ENCODE results near the gene B9D1.

B9D1 gene

GRCh38 chr17:19332371-19333131, 30.0 kb downstream of the B9D1 start:
- Histone ChIP-seq H3K9me3 (ENCODE audit: insufficient read depth, low read length) (no peaks in the 10 kb centered on the region), H3K9ac (ENCODE audit: low read length) (no peak overlapping the region), H3K4me3 (ENCODE audit: low read length) (no peak overlapping the region), H3K27ac (ENCODE audit: low read length) (no peak overlapping the region), H3K4me2 (ENCODE audit: low read length) (no peak overlapping the region), H3K36me3 (replicated peaks; ENCODE audit: low read depth, low read length) (no peaks in the 10 kb centered on the region), H3K4me1 (ENCODE audit: low read length) (peaks cover 6% of the 10 kb centered on the region), H3K27me3 (ENCODE audit: low read depth, low read length) (no peaks in the 10 kb centered on the region), H3K79me2 (ENCODE audit: low read length) (no peaks in the 10 kb centered on the region), H2AFZ (ENCODE audit: low read depth, low read length) (no peak overlapping the region), H4K20me1 (ENCODE audit: insufficient read depth, low read length) (no peaks in the 10 kb centered on the region)
- TF ChIP-seq CTCF (IDR thresholded peaks at IDR 0.05; ENCODE audit: low read depth, low read length), result no peak
- TF ChIP-seq EZH2phosphoT487 (IDR thresholded peaks at IDR 0.05; ENCODE audit: low read depth), result no peak

GRCh38 chr17:19331543-19332245, 30.8 kb downstream of the B9D1 start:
- H3K9me3 ChIP-seq (ENCODE audit: insufficient read depth, low read length), result no peaks in the 10 kb centered on the region
- no peak overlapping the region for H3K4me2 ChIP-seq (ENCODE audit: low read length)
- no peak overlapping the region for H2AFZ ChIP-seq (ENCODE audit: low read depth, low read length)
- no peaks in the 10 kb centered on the region for H3K36me3 ChIP-seq (replicated peaks; ENCODE audit: low read depth, low read length)
- TF ChIP-seq EZH2phosphoT487 (IDR thresholded peaks at IDR 0.05; ENCODE audit: low read depth), result no peak
- TF ChIP-seq CTCF (IDR thresholded peaks at IDR 0.05; ENCODE audit: low read depth, low read length), result no peak
- H3K4me1 ChIP-seq (ENCODE audit: low read length), result peaks cover 6% of the 10 kb centered on the region
- H3K4me3 ChIP-seq (ENCODE audit: low read length), result no peak overlapping the region
- no peak overlapping the region for H3K9ac ChIP-seq (ENCODE audit: low read length)
- H4K20me1 ChIP-seq (ENCODE audit: insufficient read depth, low read length), result no peaks in the 10 kb centered on the region
- H3K27ac ChIP-seq (ENCODE audit: low read length), result no peak overlapping the region
- no peaks in the 10 kb centered on the region for H3K27me3 ChIP-seq (ENCODE audit: low read depth, low read length)
- no peaks in the 10 kb centered on the region for H3K79me2 ChIP-seq (ENCODE audit: low read length)

GRCh38 chr17:19331134-19331533, 31.4 kb downstream of the B9D1 start:
- TF ChIP-seq EZH2phosphoT487 (IDR thresholded peaks at IDR 0.05; ENCODE audit: low read depth) (no peak), CTCF (IDR thresholded peaks at IDR 0.05; ENCODE audit: low read depth, low read length) (no peak)
- Histone ChIP-seq H3K4me1 (ENCODE audit: low read length) (peaks cover 6% of the 10 kb centered on the region), H2AFZ (ENCODE audit: low read depth, low read length) (no peak overlapping the region), H3K79me2 (ENCODE audit: low read length) (no peaks in the 10 kb centered on the region), H3K9me3 (ENCODE audit: insufficient read depth, low read length) (no peaks in the 10 kb centered on the region), H3K4me3 (ENCODE audit: low read length) (no peak overlapping the region), H3K36me3 (replicated peaks; ENCODE audit: low read depth, low read length) (no peaks in the 10 kb centered on the region), H3K27me3 (ENCODE audit: low read depth, low read length) (no peaks in the 10 kb centered on the region), H4K20me1 (ENCODE audit: insufficient read depth, low read length) (no peaks in the 10 kb centered on the region), H3K4me2 (ENCODE audit: low read length) (no peak overlapping the region), H3K9ac (ENCODE audit: low read length) (no peak overlapping the region), H3K27ac (ENCODE audit: low read length) (no peak overlapping the region)

- H3K9me3 ChIP-seq (ENCODE audit: insufficient read depth, low read length), result no peaks in the 10 kb centered on the region
- H4K20me1 ChIP-seq (ENCODE audit: insufficient read depth, low read length), result no peaks in the 10 kb centered on the region
- H3K36me3 ChIP-seq (replicated peaks; ENCODE audit: low read depth, low read length), result no peaks in the 10 kb centered on the region
- no peak for TF ChIP-seq EZH2phosphoT487 (IDR thresholded peaks at IDR 0.05; ENCODE audit: low read depth)
- TF ChIP-seq CTCF (IDR thresholded peaks at IDR 0.05; ENCODE audit: low read depth, low read length), result no peak
- H2AFZ ChIP-seq (ENCODE audit: low read depth, low read length), result no peak overlapping the region
- H3K27ac ChIP-seq (ENCODE audit: low read length), result no peak overlapping the region
- H3K9ac ChIP-seq (ENCODE audit: low read length), result no peak overlapping the region
- H3K4me2 ChIP-seq (ENCODE audit: low read length), result no peak overlapping the region
- no peak overlapping the region for H3K4me3 ChIP-seq (ENCODE audit: low read length)
- H3K79me2 ChIP-seq (ENCODE audit: low read length), result no peaks in the 10 kb centered on the region
- no peaks in the 10 kb centered on the region for H3K27me3 ChIP-seq (ENCODE audit: low read depth, low read length)
- peaks cover 6% of the 10 kb centered on the region for H3K4me1 ChIP-seq (ENCODE audit: low read length)
These were observed 32.3 kb downstream of the B9D1 start for GRCh38 chr17:19330271-19330670.

All from OCI-LY3 (cell line).